ENCODE measurements around the gene FBXW5.

The FBXW5 gene

DNA sequence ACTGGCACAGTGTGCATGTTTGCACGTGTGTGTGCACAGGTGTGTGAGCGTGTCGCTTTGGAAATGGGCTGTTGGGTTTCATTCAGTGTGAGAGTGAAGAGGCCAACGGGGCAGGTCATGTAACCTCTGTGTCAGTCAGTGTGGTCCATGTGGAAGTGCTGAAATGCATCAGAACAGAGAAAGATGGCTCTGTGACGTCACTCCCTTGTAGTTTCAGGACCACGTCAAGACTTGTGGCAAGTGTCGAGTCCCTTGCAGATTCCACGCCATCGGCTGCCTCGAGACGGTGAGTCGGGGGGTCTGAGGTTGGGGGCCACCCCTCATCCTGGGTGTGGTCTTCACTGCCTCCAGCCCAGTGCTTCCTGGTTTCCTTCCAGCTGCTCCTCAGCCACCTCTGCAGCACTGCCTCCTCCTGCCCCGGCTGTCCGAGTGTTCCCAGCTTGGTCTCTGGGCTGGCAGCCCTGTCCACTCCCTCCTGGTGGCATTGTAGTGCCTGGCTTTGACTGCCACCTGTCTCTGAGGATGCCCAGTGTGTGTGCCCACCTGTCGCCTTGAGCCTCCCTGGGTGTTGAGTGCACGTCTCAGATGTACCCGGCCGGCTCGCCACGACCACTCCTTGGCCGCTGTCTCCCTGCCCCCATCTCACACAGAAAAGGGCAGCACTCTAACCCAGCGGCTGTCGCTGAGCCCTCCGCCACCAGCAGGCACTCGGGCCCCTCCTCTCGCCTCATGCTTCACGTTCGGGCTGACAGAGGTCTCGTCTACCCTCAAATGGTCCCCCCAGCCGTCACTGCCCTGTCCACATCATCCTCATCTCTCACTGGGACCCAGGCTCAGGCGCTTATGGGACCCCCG lies 28.0 kb downstream of the FBXW5 start:
- no peak for TF ChIP-seq CTCF (IDR thresholded peaks at IDR 0.05; ENCODE audit: borderline replicate concordance, insufficient read depth, low read depth, low read length)
- H3K4me3 ChIP-seq (ENCODE audit: low read depth, low read length), result no peak overlapping the region

DNA sequence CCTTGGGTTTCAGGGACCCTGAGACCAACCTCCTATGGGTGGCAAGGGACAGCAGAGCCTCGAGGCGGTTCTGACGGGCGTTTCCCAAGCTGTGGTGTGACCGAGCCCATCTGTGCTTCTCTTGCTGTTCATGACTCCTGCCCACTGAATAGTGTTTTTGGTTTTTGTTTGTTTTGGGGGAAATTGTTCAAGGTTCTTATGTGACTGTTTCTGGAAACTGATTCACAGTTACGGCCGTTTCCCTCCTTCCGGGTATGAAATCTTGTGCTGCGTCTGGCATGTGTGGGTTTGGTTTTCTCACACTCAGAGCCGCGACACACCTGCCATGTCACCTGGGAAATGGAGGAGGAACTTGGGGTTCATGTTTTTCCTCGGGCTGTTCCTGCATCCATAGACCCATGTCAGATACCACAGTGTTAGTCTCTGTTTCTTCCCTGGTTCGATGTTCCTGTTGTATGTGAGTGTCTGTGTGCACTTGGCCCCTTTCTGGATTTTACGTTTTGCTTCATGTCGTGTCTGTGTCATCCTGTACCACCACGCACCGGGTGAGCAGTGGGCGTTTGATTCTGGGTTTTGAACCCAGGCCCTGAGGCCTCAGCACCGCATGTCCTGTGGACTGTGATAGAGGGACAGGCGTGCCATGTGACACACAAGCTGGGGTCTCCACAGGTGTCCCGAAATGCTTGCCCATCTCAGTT lies 28.8 kb downstream of the FBXW5 start:
- no peak overlapping the region for H3K4me3 ChIP-seq (ENCODE audit: low read depth, low read length)
- TF ChIP-seq CTCF (IDR thresholded peaks at IDR 0.05; ENCODE audit: borderline replicate concordance, insufficient read depth, low read depth, low read length), result no peak

DNA sequence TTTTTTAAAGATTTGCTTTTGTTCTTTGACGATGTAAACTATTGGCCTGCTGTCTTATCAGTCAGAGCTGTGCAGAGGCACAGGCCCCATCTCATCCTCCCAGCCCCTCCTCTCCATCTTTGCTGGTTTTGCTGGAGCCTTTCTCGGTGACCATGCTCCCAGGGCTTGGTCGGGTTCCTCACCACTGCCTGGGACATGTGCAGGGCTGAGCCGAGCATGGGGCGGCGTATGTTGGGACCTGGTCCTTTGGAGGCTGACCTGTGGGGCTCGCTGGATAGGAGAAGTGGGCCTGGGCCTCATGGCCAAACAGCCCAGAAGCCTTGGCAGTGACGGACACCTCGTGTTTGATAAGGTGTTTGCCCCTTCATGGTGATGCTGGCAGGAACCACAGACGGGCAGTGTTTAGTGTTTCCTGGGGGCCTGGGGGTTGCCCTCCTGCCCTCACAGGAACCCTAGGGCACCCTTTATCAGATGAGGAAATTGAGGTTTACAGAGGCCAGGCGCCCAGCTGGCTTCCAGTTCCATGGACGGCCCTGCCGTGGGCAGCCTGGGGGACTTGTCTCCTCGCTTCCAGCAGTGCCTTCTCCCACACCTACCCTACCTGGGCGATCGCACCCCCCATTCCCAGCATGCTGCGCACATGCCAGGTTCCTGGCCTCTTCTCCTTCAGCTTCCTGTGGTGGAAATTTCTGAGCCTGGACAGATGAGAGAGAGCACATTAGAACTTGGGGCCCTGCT lies 30.7 kb downstream of the FBXW5 start:
- H3K4me3 ChIP-seq (ENCODE audit: low read depth, low read length), result no peak overlapping the region
- no peak for TF ChIP-seq CTCF (IDR thresholded peaks at IDR 0.05; ENCODE audit: borderline replicate concordance, insufficient read depth, low read depth, low read length)

GRCh38 chr9:136910901-136911245 lies 33.7 kb downstream of the FBXW5 start:
- no peak overlapping the region for H3K4me3 ChIP-seq (ENCODE audit: low read depth, low read length)
- no peak; the same call in 1 of the 2 replicates for TF ChIP-seq CTCF (IDR thresholded peaks at IDR 0.05; ENCODE audit: borderline replicate concordance, insufficient read depth, low read depth, low read length)

- H3K4me3 ChIP-seq (ENCODE audit: low read depth, low read length), result no peak overlapping the region
- no peak for TF ChIP-seq CTCF (IDR thresholded peaks at IDR 0.05; ENCODE audit: borderline replicate concordance, insufficient read depth, low read depth, low read length)
These were observed 34.2 kb downstream of the FBXW5 start for GRCh38 chr9:136910197-136910900.

DNA sequence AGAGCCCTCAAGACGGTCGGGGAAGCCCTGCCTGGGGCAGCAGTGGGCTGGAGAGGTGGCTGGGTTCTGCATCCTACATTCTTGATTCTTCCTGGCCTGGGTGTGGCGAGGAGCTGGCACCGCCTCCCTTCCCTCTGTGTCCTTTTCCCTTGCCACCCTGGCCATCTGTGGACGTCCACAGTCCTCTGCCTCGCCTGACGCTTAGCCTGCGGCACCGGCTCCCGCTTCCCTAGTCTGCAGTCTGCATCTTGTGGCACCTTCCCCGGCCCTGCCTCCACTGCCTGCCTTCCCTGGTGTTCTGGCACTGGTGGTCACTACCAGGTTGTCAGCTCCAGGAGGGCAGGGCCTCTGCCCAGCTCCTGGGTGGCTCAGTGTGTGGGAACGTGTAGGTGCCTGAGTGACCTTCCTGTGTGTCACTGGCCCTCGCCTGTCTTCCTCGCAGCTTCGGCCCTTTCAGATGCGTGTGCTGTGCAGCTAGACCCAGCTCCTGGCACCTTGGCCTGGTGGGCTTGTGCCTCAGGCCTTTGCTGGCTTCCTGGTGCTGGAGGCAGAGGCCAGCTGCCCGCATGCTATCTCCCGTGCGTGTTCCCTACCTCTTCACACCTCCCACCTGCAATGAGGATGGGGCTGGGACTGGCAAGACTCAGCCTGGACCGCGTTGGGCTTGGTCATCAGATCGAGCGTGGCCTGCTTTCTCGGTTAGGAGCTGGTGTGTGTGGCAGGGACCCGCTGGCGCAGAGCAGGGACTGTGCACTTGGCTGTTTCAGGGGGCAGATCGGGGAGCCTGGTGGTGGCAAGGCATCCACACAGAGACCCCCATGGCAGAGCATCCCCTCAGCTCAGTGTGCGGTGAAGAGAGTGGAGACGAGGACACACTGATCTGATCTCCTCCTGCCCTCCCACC lies 37.3 kb downstream of the FBXW5 start:
- no peak for TF ChIP-seq CTCF (IDR thresholded peaks at IDR 0.05; ENCODE audit: borderline replicate concordance, insufficient read depth, low read depth, low read length)

More for the DNA sequence above, 37.3 kb downstream of the FBXW5 start:
- H3K4me3 ChIP-seq (ENCODE audit: low read depth, low read length), result no peak overlapping the region

All from GM12875 (cell line).